Nephron (organoid): ENCODE results near the gene HSF5.

Source experiments
- H3K27ac Mint-ChIP-seq, 3 experiments: 2 replicates each; pipeline ENCODE4 v1.8.0; 2020; ENCODE audit warnings: mixed read lengths in 3 of 3, mild to moderate bottlenecking in 2 of 3, moderate library complexity in 1 of 3
- H3K27me3 Mint-ChIP-seq: 2 replicates; pipeline ENCODE4 v1.8.0; 2021; ENCODE audit warnings: low read depth, mild to moderate bottlenecking, moderate library complexity, mixed read lengths
- H3K36me3 Mint-ChIP-seq: 2 replicates; pipeline ENCODE4 v1.8.0; 2020; ENCODE audit warnings: low read depth, mixed read lengths
- H3K4me1 Mint-ChIP-seq: 2 replicates; pipeline ENCODE4 v1.8.0; 2020; ENCODE audit warnings: mixed read lengths
- H3K4me3 Mint-ChIP-seq, 3 experiments: 2 replicates each; pipeline ENCODE4 v1.8.0; 2020; ENCODE audit warnings: mild to moderate bottlenecking in 3 of 3, mixed read lengths in 3 of 3, moderate library complexity in 2 of 3
- H3K9me3 Mint-ChIP-seq: 2 replicates; pipeline ENCODE4 v1.8.0; 2020; ENCODE audit warnings: mixed read lengths
- CTCF ChIP-seq, 3 experiments: fragments of 200-600 bp; sonication (generic); IDR thresholded peaks; one replicate each; pipeline ENCODE4 v1.5.0; 2021; ENCODE audit warnings: antibody characterized with exemption in 3 of 3; ENCODE audit not compliant: unreplicated experiment in 3 of 3

HSF5 gene

GRCh38 chr17:58534331-58534730, 46.1 kb upstream of the HSF5 start:
- no peaks in the 10 kb centered on the region for H3K9me3 Mint-ChIP-seq
- H3K4me1 Mint-ChIP-seq = peaks cover 68% of the 10 kb centered on the region
- H3K4me3 Mint-ChIP-seq = peak overlapping the region in 1 of 3 experiments; percentile 73
- no peak for TF ChIP-seq CTCF (IDR thresholded peaks at IDR 0.05; ENCODE audit: unreplicated experiment in 3 of 3)
- peak overlapping the region in 2 of 3 experiments; percentile 54 to 68 for H3K27ac Mint-ChIP-seq
- no peaks in the 10 kb centered on the region for H3K36me3 Mint-ChIP-seq
- H3K27me3 Mint-ChIP-seq = peaks cover 54% of the 10 kb centered on the region

- no peaks in the 10 kb centered on the region for H3K9me3 Mint-ChIP-seq
- H3K4me1 Mint-ChIP-seq = peaks cover 68% of the 10 kb centered on the region
- H3K27ac Mint-ChIP-seq = peak overlapping the region; percentile 54 to 94 (median 88)
- no peaks in the 10 kb centered on the region for H3K36me3 Mint-ChIP-seq
- TF ChIP-seq CTCF (IDR thresholded peaks at IDR 0.05; ENCODE audit: unreplicated experiment in 3 of 3) = no peak
- H3K4me3 Mint-ChIP-seq = peak overlapping the region; percentile 67 to 80 (median 73)
- H3K27me3 Mint-ChIP-seq = peaks cover 53% of the 10 kb centered on the region
Measured at GRCh38 chr17:58533616-58534188, 45.5 kb upstream of the HSF5 start.

- Mint-ChIP-seq H3K27ac (peak overlapping the region; percentile 54 to 88 (median 54)), H3K4me3 (peak overlapping the region; percentile 67 to 80 (median 73)), H3K36me3 (no peaks in the 10 kb centered on the region), H3K9me3 (no peaks in the 10 kb centered on the region), H3K4me1 (peaks cover 76% of the 10 kb centered on the region), H3K27me3 (peaks cover 57% of the 10 kb centered on the region)
- no peak for TF ChIP-seq CTCF (IDR thresholded peaks at IDR 0.05; ENCODE audit: unreplicated experiment in 3 of 3)
Measured at GRCh38 chr17:58532555-58532951, 44.3 kb upstream of the HSF5 start.

DNA sequence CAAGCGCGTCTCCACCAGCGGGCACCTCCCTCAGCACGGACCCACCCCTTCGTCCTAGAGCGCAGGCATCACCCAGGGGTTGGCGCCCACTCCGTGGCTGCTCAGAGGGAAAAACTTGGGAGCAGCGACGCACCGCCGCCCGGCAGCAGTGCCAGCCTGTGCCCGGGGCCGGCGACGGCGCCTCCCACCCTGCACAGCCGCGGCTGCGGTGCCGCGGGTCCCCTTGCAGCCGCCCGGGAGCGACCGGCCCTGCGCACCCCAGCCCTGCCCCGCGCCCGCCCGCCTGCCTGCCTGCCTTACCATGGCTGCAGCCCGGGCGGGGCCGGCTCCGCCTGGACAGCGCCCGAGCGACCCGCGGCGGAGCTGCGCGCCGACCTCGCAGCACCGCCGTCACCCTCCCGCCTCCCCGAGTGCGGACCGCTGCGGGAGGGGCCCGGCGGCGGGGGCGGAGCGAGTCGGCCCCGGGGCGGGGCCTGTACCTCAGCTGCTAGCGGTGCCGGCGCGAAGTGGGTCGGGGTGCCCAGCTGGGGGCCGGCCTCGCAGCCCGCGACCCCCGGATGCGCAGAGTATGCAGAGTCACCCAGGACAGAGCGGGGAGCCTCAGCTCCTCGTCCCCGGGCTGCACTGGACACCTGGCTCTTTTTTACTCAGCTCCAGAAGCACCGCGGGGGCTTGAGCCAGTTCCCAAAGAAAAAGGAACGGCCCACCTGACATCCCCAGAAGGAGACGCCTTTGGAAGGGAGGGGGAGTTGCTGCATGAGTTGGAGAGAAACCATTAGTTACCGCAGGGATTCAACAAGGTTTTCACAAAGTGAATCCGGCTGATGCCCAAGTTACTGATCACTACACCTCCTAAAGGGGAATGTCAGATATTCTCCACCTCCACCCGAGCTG, 43.7 kb upstream of the HSF5 start:
- H3K4me3 Mint-ChIP-seq = peak overlapping the region; percentile 67 to 80 (median 76)
- H3K4me1 Mint-ChIP-seq = peaks cover 81% of the 10 kb centered on the region
- H3K27ac Mint-ChIP-seq = peak overlapping the region in 2 of 3 experiments; percentile 54
- no peaks in the 10 kb centered on the region for H3K36me3 Mint-ChIP-seq
- TF ChIP-seq CTCF (IDR thresholded peaks at IDR 0.05; ENCODE audit: unreplicated experiment in 3 of 3) = no peak
- peaks cover 56% of the 10 kb centered on the region for H3K27me3 Mint-ChIP-seq
- H3K9me3 Mint-ChIP-seq = no peaks in the 10 kb centered on the region

DNA sequence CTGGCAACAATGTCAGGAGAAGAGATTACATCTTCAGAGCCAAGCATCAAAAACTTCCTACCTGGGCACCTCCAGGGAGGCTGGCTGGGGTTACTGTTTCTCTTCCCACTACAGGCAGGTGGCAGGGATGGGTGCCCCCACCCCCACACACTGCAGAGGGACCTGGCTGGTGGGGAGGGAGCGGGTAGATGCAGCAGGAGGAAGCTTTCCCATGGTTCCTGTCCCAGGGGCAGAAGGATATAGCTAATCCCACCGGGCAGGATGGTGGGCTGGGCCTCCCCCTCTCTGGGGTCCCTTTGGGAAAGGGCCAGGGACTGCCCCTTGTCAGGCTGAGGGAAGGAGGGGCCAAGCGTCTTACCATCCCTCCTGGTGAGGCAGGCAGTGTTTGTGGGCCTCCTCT, 42.9 kb upstream of the HSF5 start:
- Mint-ChIP-seq H3K27me3 (peaks cover 53% of the 10 kb centered on the region), H3K9me3 (no peaks in the 10 kb centered on the region), H3K27ac (no peak overlapping the region), H3K36me3 (no peaks in the 10 kb centered on the region), H3K4me1 (peaks cover 80% of the 10 kb centered on the region), H3K4me3 (peak overlapping the region; percentile 65 to 77 (median 76))
- TF ChIP-seq CTCF (IDR thresholded peaks at IDR 0.05; ENCODE audit: unreplicated experiment in 3 of 3) = no peak
